Stimulated activated CD4-positive, alpha-beta T cell treated with anti-CD3 and anti-CD28 coated beads, TNF-alpha, amount 100 ng/mL, for 4 hours (primary cell): Measurements from ENCODE around the gene PCGF3.
"Not testable (repeated sequence)": the region's sequence is repeated elsewhere in the genome, so short reads cannot be mapped to it uniquely, and the experiment has no call there.

ENCODE experiments used
- DNase-seq, 3 experiments: peaks; one replicate each; pipeline ENCODE4 v3.0.0-alpha.2; 2020; ENCODE audit warnings: low read depth in 3 of 3

Gene PCGF3

DNA sequence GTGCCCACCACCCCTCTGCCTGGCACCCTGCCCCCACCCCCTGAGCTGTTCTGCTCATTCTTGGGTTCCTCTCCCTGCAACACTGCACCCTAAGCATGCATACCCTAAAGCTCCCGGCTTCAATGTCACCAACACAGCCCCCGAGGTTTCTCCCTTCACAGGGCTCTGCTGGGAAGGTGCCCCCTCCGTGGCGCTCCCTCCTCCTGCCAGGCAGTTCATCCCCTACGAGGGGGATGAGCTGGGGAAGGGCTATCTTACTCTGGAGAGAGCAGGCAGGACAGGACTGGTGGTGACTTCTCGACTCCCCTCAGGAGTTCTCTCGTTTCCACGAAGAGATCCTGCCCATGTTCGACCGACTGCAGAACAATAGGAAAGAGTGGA is 38.1 kb upstream of the PCGF3 start:
- DNase-seq: no peak

DNA sequence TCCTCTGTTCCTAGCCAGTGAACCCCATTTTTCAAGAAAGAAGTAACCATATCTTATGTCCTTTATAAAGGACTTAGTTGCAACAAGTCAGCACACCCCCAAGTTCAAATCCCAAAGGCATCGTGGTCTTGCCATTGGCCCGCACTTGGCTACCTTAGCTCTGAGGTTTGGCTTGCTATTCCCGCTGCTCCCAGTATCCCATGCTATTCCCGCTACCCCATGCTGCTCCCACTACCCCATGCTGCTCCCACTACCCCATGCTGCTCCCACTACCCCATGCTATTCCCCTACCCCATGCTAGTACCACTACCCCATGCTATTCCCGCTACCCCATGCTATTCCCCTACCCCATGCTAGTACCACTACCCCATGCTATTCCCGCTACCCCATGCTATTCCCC is 37.4 kb upstream of the PCGF3 start:
- not testable (repeated sequence) for DNase-seq

DNA sequence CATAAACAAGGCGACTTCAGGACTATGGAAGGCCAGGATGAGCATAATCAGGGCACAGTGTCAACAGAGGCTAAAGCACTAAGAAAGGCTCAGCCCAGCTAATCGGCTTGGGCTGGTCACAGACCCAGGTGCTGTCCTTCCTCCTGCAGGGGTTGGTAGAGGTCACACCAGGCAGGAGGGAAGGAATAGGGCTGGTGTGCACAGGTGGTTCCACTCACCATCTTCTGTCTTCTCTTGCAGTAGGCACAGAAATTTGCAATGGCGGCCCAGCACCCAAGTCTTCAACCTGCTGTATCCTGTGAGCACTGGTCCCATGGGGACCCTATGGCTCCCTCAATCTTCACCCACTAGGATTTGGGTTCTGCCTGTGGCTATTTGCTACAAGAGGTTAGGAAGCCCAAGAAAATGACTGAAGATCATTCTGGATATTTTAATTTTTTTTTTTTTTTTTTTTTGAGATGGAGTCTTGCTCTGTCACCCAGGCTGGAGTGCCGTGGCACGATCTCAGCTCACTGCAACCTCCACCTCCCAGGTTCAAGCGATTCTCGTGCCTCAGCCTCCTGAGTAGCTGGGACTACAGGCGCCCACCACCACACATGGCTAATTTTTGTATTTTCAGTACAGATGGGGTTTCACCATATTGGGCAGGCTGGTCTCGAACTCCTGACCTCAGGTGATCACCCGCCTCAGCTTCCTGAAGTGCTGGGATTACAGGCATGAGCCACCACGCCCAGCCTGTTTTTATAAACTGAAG is 35.6 kb upstream of the PCGF3 start:
- not testable (repeated sequence) for DNase-seq

DNA sequence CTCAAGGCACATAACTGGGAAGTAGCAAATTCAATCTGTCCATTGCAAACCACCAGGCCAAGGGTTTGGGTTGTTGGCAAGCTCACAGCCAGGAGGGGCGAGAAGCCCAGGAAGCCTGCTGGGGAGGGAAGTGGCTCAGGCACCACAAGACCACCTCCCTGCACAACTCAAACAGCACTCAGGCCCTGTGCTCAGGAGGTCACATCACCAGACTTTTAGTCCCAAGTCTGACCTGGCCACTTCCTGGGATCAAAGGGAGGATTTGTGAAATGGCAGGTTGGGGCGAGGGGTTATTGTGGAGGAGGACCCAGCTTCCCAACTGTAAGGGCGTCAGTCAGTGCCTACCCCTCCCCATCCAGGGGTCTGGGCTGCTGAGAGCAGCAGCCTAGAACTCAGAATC is 33.9 kb upstream of the PCGF3 start:
- DNase-seq: no peak

DNA sequence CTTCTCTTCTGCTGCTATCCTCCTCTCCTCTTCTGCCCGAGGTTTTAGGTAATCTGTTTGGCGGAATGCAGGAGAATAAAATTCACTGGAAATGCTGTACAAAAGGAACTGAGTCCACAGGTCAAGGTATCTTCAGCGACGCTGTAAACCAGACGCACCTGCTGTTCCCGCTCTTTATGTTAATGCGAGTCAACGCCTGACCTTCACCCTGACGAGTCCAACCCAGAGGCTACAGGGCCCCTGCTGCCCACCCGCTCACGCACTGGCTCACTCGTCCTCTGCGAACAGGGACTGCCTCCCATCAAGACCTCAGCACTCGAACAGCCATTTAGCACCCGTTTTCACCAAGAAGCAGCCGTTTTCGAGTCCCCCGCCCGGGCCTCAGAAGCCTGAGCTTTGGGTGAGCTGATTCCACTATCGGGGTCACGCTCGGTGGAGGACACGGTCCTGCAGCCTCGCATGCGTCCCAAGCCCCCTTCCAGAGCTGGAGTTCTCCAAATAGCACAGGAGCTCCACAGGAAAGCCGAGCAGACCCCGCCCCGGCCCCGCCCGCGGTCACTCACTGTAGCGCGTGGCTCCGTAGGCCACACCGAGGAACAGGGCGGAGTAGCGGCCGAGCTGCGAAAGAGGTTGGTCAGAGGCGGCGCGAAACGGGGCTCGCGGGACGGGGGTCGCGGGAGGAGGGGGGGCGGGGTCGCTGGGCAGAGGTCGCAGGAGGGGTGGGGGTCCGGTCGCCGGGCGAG is 32.1 kb upstream of the PCGF3 start:
- DNase-seq: no peak

DNA sequence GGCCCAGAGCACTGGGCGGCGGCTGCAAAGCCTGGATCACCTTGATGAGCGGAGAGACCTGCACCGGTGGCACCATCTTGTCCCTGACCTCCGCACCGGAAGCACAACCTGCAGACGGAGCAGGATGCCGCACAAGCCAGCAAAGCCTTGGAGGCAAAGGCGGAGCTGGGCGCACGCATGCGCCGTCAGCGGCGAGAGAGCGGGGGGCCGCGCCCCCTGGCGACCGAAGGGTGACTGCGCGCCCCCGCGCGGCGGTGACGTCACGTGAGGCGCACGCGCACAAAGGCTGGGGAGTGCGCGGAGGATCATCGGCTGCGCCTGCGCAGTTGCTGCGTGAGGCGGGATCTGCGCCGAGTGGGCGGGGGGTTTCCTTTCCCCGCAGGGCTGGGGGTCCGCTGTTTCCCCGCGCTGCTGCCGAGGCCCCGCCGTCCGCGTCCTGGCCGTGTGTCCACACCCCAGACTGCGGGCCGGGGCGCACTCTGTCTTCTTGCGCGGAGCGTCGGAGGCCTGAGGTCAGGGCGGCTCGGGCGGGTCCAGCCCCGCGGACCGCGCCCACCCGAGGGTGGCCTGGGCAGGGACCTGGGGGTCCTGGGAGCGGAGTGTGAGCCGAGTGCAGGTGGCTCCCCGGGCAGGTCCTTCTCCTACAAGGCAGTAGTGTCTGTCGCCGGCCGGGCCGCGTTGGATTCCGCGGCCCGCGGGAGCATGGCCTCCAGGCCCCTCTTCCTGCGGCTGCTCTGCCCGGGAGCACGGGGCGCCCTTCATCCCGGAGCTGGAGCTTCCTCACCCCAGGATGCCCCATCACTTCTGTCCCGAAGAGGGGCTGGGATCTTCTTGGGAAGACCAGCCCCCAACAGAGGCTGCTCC is 31.2 kb upstream of the PCGF3 start, which contains the start of the genes ATP5ME and MYL5:
TSS of gene ATP5ME (minus strand) at position 105 of the 864 bp plus-strand sequence. CDS start at position 76, 29 bp downstream.
TSS of gene MYL5 (plus strand) at position 371 of the 864 bp plus-strand sequence. CDS start 3,485 bp downstream, outside the sequence.
- peak; percentile 94 to 97 (median 96) for DNase-seq

DNA sequence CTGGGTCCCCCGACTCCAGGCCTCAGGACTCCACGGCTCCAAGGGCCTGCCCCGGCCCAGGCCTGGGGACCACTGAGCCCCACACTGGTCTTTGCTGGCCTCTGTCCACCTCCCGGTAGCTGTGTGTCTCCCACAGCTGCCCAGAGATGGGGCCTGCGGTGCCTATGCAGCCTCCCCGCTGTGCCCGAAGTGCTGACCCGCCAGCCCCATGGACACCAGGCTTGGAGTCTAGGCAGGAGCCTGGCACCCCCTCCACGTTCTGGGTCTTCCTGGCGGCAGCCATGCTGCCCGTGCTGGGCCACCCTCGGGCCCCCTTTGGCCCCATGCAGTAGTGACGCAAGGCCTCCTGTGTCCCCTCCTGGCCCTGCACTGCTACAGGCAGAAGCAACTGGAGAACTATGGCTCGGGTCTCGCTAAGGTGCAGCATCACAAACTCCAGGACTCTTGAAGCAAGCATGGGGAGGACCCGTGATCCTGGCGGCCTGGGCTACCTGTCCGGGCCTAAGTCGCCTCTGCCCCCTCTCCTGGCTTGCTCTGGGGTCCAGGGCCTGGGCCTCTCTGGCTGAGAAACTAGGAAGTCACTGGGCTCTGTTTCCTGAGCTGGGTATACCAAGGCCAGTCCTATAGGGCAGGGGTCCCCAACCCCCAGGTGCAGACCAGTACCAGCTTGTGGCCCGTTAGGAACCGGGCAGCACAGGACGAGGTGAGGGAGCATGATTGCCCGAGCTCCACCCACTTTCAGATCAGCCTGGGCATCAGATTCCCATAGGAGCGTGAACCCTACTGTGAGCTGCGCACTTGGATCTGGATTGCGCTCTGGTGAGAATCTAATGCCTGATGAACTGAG is 30.4 kb upstream of the PCGF3 start:
- no peak for DNase-seq

DNA sequence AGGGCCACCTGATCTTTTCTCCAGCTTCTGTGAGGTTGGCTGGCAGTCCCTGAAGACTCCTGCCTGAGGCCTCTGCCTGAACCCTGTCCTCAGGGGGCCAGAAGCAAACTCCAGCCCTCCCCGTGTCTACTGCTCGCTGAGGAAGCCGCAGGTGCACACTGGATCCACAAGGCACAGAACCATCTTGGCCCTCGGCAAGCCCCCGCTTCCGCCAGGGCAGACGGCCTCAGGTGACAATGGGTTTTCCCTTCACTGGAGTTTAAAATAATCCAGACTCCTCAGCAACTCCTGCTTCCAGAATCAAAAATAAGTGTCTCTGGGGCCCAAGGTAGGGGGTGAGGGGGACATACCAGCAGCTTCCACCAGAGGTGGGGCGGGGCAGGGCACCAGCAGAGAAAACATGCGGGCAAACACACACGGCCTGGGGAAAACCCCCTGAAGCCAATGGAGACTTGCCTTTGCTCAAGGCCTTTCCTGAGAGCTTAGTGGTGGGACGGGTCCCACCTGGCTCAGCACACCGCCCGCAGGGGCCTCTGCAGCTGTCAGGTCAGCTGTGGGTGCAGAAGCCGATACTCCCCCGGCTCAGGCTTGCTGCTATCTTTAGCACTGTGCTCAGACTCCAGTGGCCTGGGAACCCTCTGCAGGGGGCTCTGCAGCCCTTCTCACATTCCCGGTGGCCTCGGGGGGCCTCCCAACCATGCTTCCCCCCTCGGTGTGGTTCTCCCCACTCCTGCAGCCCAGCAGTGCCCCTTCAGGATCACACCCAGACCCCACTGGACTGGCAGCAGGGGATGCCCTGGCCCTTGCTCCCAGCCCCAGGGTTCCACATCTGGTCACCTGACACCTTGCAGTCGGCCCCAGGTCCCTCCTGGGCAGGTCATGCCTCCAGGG is 29.4 kb upstream of the PCGF3 start:
- no peak for DNase-seq

DNA sequence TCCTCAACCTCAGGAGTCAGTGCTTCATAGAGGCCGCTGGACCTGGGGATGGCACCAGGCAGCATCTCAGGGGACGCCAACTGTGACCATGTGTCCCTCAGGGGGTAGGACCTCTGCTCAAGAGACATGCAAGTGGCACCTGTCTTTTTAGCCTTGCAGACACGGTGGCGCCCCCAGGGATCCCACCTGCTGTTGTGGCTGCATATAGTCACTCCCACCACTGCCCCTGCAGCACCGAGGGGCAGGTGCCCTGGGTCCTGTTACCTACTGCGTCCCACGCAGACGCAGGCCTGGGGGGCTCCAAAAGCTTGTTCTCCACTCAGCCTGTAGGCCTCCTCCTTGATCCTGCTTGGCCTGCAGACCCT is 28.8 kb upstream of the PCGF3 start:
- no peak for DNase-seq

DNA sequence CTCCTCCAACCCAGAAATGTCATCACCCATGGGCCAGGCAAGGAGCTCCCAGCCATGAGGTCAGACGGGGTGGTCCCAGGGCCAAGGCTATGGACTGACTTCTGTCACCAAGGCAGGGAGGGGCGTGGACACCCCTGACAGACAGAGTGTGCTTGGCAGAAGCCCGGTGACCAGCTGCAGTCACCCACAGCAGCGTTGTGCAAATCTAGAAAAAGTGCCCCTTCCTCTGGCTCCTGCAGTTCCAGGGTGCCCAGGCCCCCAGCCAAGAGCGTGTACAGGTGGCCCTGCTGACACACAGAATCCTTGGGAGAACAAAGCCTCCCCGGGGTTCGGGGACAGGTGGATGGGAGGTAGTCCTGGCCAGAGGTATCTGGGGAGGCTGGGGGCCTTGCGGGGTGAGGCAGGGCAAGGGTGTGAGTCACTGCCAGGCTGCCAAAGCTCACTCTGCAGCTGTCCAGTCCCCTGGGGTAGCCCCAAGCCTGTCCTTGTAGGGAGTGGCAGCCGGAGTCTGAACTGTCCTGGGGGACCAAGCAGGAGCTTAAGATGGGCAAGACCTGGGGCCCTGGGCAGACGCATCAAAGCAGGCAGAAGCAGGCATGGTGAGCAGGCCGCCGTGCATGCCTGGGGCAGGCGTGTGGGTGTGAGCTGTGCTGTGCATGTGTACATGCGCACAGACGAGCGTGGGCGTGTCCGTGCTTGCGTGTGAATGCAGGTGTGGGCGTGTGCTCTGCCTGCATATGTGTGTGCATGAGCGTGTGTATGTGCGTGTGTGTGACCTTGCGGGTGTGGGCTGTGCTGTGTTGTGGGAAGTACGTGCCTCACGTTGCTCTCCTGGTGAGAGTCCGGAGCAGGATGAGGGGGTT is 28.0 kb upstream of the PCGF3 start:
- DNase-seq: no peak

DNA sequence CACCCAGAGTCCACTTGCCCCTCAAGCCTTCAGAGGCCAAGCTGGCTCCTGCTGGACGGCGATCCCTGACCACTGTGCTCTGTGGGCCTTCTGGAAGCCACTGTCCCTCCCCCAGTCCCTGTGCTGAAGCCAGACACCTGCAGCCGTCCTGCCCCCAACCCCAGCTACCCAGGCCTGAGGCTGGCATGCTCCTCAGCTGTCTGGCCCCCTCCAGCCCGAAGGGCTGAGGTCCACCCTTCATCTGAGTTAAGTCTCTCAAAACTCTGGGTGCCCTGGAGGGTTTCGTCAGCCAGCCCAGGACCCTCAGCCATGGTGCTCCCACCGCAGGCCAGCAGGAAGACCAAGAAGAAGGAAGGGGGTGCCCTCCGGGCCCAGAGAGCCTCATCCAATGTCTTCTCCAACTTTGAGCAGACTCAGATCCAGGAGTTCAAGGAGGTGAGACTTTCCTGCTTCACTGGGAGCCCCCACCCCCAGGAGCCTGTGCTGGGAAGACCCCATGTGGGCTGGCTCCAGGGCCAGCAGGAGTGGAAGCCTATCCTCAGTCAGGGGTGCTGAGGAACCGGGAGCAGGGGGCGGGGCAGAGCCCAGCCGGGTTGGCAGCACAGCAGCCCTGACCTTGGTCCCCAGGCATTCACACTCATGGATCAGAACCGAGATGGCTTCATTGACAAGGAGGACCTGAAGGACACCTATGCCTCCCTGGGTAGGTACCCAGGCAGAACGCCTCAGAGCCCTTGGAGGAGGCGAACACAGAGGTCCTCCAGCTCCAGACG is 27.1 kb upstream of the PCGF3 start:
- DNase-seq: no peak

DNA sequence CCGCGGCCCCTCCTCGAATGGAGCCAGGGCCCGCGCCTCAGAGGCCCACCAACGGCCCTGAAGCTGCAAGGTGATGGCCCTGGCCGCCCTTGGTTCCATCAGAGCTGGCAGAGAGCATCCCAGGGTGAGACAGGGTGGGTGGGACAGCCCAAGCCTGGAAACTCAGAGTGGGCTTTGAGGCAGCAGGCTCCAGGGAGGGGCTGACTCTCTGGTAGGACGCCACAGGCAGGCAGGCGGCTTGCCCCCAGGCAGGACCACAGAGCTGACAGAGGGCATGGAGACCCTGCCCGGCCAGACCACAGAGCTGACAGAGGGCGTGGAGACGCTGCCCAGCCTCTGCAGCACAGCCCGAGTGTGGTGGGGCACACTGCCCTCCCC is 26.5 kb upstream of the PCGF3 start:
- no peak for DNase-seq

DNA sequence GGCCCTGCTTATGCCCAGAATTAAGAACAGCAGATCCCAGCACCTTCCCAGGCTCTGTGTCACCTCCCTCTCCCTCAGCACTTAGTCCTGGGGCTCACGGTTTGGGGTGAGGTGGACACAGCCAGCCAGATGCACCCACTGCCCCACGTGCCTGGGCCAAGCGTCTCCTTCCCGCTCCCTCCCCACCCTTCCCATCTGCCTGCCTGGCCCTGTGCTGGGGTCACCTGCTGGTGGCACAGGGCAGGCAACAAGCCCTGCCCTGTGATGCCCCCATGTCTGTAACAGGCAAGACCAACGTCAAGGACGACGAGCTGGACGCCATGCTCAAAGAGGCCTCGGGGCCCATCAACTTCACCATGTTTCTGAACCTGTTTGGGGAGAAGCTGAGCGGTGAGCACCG is 26.0 kb upstream of the PCGF3 start:
- DNase-seq: no peak

DNA sequence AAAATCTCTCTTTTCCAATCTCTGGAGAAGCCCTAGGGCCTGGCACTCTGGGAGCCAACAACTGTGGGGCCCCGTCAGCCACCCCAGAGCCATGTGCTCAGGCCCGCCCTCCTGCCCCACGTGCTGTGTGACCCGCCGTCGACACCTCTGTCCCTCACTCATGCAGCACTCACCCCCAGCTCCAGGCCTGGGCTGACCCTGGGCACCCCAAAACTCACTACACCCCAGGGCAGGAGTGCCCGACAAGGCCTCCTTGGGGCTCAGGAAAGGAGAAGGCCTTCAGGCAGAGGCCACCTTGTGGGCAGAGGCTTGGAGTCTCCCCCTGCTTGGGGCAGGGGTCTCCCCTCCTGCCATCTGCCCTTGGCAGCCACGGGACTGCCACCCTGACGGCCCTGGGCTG is 25.5 kb upstream of the PCGF3 start:
- no peak for DNase-seq

DNA sequence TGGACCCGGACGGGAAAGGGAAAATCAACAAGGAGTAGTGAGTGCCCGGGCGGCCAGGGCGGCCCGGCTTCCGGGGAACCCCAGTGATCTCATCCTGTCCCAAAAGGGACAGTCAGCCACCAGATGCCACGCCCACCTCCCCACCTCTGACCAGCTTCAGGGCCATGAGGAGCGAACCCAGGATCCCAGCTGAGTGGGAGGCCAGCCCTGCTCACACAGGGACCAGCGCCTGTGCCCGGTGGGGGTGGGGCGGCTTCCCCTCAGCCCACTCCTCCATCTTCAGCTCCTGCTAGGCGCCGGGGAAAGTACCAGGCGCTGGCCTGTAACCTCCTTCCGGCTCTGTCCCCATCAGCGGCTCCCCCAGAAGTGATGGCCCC is 25.1 kb upstream of the PCGF3 start:
- DNase-seq: no peak

DNA sequence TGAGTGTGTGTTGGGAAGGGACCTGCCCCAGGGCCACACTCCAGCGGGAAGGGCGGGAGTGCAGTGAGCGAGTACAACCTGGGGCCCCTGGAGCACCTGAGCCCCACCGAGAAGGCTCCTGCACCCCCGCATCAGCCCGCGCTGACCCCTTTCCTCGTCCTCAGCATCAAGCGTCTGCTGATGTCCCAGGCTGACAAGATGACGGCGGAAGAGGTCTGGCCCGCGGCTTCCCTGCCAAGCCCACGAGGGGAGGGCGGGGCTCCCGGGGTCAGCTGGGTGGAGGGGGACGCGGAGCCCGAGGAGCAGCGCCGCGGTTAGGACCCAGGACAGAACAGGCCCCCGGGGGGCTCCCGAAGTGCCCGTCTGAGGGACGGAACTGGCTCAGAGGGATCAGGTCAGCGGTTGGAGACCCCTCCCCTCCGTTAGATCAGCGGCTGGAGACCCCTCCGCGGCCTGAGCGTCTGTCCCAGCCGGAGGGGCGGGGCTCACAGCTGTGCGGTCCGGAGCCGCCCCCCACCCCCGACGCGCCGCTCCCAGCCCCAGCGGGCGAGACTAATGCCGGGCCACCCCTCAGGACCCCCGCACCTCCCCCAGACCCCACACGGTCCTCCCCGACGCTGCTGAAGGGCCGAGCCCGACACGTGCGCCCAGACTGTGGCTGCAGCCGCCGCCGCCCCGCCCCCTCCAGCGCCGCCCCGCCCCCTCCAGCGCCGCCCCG is 24.5 kb upstream of the PCGF3 start:
- no peak for DNase-seq

DNA sequence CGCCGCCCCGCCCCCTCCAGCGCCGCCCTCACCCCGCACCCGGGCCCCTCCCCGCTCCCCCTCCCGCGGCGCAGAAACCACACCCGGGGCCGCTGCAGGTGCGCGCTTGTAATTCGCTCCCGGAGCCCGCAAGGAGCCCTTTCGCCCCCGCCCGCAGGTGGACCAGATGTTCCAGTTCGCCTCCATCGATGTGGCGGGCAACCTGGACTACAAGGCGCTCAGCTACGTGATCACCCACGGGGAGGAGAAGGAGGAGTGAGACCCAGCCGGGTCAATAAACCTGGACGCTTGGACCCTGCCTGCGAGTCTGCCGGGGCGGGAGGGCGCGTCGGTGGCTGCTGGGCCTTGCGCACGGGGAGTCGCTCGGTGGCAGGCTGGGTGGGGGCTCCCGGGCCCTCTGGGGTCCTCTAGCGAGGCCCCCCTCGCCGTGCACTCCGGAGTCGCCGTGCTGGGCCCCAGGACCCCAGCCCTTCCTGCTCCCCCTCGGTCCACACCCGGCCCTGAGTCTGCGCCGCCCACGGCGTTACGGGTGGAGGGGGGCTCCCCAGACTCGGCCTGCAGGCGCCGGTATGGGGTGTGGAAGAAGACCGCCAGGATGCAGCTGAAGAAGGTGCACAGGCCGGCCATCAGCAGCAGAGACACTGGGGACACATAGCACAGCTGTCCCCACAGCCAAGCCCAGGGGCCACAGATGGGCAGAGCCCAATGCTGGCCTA is 23.7 kb upstream of the PCGF3 start:
- no peak for DNase-seq
